ENCODE data around the gene SMC6. TPM values are rescaled to one million over a fixed set of nuclear protein-coding genes. Genes with fewer than 3 reads are reported as not detected.

SMC6 gene
- total RNA-seq, 2 donors from 2014 or later: 6.1 to 12.2 TPM

- DNase-seq (ENCODE audit: low spot score): no peak
- H3K4me3 ChIP-seq: no peak overlapping the region
- H3K4me1 ChIP-seq: peaks cover 0 to 9% of the 10 kb centered on the region in 2 donors
- no peaks in the 10 kb centered on the region for H3K36me3 ChIP-seq
- no peak for TF ChIP-seq CTCF (IDR thresholded peaks at IDR 0.05)
- H3K9me3 ChIP-seq: peaks cover 0 to 9% of the 10 kb centered on the region in 2 donors
- H3K27me3 ChIP-seq: no peaks in the 10 kb centered on the region
- H3K27ac ChIP-seq: no peak overlapping the region
These were observed 126.2 kb downstream of the SMC6 start for GRCh38 chr2:17627434-17627833.

GRCh38 chr2:17626986-17627385 is 126.6 kb downstream of the SMC6 start:
- Histone ChIP-seq H3K4me3 (no peak overlapping the region), H3K9me3 (peaks cover 0 to 9% of the 10 kb centered on the region in 2 donors), H3K36me3 (no peaks in the 10 kb centered on the region), H3K4me1 (peaks cover 0 to 9% of the 10 kb centered on the region in 2 donors), H3K27me3 (no peaks in the 10 kb centered on the region), H3K27ac (no peak overlapping the region)
- no peak for TF ChIP-seq CTCF (IDR thresholded peaks at IDR 0.05)
- DNase-seq (ENCODE audit: low spot score): no peak

- Histone ChIP-seq H3K4me3 (no peak overlapping the region), H3K36me3 (no peaks in the 10 kb centered on the region), H3K4me1 (peaks cover 0 to 9% of the 10 kb centered on the region in 2 donors), H3K27ac (no peak overlapping the region), H3K27me3 (no peaks in the 10 kb centered on the region), H3K9me3 (peaks cover 0 to 9% of the 10 kb centered on the region in 2 donors)
- TF ChIP-seq CTCF (IDR thresholded peaks at IDR 0.05): no peak
- no peak for DNase-seq (ENCODE audit: low spot score)
These were observed 128.2 kb downstream of the SMC6 start for GRCh38 chr2:17625446-17625845.

- Histone ChIP-seq H3K27ac (peak overlapping the region in 1 of 2 donors; percentile 10), H3K4me3 (no peak overlapping the region), H3K36me3 (no peaks in the 10 kb centered on the region), H3K9me3 (no peaks in the 10 kb centered on the region), H3K27me3 (no peaks in the 10 kb centered on the region), H3K4me1 (peaks cover 0 to 11% of the 10 kb centered on the region in 2 donors)
- TF ChIP-seq CTCF (IDR thresholded peaks at IDR 0.05): no peak
- no peak for DNase-seq (ENCODE audit: low spot score)
These were observed 131.8 kb downstream of the SMC6 start for GRCh38 chr2:17621781-17622180.

GRCh38 chr2:17620841-17621240 is 132.8 kb downstream of the SMC6 start:
- Histone ChIP-seq H3K36me3 (no peaks in the 10 kb centered on the region), H3K9me3 (no peaks in the 10 kb centered on the region), H3K27ac (peak overlapping the region in 1 of 2 donors; percentile 64), H3K4me3 (no peak overlapping the region), H3K27me3 (no peaks in the 10 kb centered on the region), H3K4me1 (peaks cover 0 to 18% of the 10 kb centered on the region in 2 donors)
- TF ChIP-seq CTCF (IDR thresholded peaks at IDR 0.05): no peak
- DNase-seq (ENCODE audit: low spot score): no peak

GRCh38 chr2:17620280-17620679 is 133.3 kb downstream of the SMC6 start:
- Histone ChIP-seq H3K9me3 (no peaks in the 10 kb centered on the region), H3K36me3 (no peaks in the 10 kb centered on the region), H3K4me3 (no peak overlapping the region), H3K4me1 (peaks cover 0 to 18% of the 10 kb centered on the region in 2 donors), H3K27ac (peak overlapping the region; percentile 5 to 64), H3K27me3 (no peaks in the 10 kb centered on the region)
- TF ChIP-seq CTCF (IDR thresholded peaks at IDR 0.05): no peak
- no peak for DNase-seq (ENCODE audit: low spot score)
